ENCODE measurements around the gene FGF19.

GRCh38 chr11:69680688-69681087, 23.1 kb downstream of the FGF19 start:
- TF ChIP-seq CTCF (IDR thresholded peaks at IDR 0.05; ENCODE audit: borderline replicate concordance, extremely low read depth, low read length, poor library complexity, severe bottlenecking) (no peak), EZH2 (IDR thresholded peaks at IDR 0.05; ENCODE audit: borderline replicate concordance, low read depth, low read length, severe bottlenecking) (no peak)
